T-helper 17 cell (primary cell): ENCODE measurements around the gene BNC1. TPM values are rescaled to one million over a fixed set of nuclear protein-coding genes. Genes with fewer than 3 reads are reported as not detected.
A peak's percentile ranks its signal among the peaks of the same experiment; 100 is the strongest.
"Not testable (repeated sequence)": the region's sequence is repeated elsewhere in the genome, so short reads cannot be mapped to it uniquely, and the experiment has no call there.

Experiments used
- ATAC-seq: fragments of 150-1000 bp; cut with Tn5 transposase; 2 replicates; pipeline ENCODE4 v1.10.0; 2021; ENCODE audit warnings: mild to moderate bottlenecking, moderate library complexity
- DNase-seq, 3 donors: peaks; one replicate each; pipeline versions ENCODE4 v3.0.0 to v3.0.0-alpha.2; 2020 to 2021
- H3K9me3 ChIP-seq: one replicate; pipeline ENCODE4 v1.7.0; 2013; ENCODE audit warnings: low read length, mild to moderate bottlenecking; ENCODE audit not compliant: control insufficient read depth, poor library complexity, severe bottlenecking
- H3K27ac Mint-ChIP-seq: one replicate; pipeline ENCODE4 v1.8.0; 2022; ENCODE audit warnings: mild to moderate bottlenecking, moderate library complexity, mixed read lengths
- H3K27me3 Mint-ChIP-seq: one replicate; pipeline ENCODE4 v1.8.0; 2022; ENCODE audit warnings: mixed read lengths
- H3K36me3 Mint-ChIP-seq: one replicate; pipeline ENCODE4 v1.8.0; 2022; ENCODE audit warnings: low read depth, mixed read lengths
- H3K4me1 Mint-ChIP-seq: one replicate; pipeline ENCODE4 v1.8.0; 2022; ENCODE audit warnings: mild to moderate bottlenecking, mixed read lengths
- H3K4me3 Mint-ChIP-seq: one replicate; pipeline ENCODE4 v1.8.0; 2022; ENCODE audit warnings: mild to moderate bottlenecking, moderate library complexity, mixed read lengths
- total RNA-seq, 4 donors: library from RNA in 2 of 4; stranded (reverse) in 2 of 4; gene quantifications; one replicate each; pipeline ENCODE4 v1.2.3 and lab custom pipeline; 2022 to 2026

The BNC1 gene
- total RNA-seq, 2 donors from 2014 or later, result not detected

GRCh38 chr15:83250781-83251180, 33.7 kb downstream of the BNC1 start:
- Mint-ChIP-seq H3K36me3 (no peaks in the 10 kb centered on the region), H3K4me3 (no peak overlapping the region), H3K27ac (no peak overlapping the region), H3K4me1 (no peaks in the 10 kb centered on the region), H3K27me3 (peaks cover 62% of the 10 kb centered on the region)
- H3K9me3 ChIP-seq, result no peaks in the 10 kb centered on the region
- ATAC-seq (no peak), DNase-seq (no peak)

DNA sequence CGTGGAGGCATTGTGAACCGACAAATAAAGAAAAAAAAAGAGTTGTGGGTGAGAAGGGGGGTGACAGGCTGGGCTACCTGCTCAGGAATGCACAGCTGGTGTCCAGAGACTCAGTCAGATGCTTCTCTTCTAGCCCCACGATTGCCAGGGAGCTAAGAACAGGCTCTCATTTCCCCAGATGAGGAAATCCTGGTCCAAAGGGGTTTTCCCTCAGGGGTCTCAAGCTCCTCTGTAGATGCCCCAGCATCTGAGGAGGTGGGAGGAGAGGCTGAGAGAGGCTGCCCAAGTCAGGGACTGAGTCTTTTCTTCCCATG, 35.5 kb downstream of the BNC1 start:
- ATAC-seq (no peak), DNase-seq (no peak)
- peaks cover 54% of the 10 kb centered on the region for H3K27me3 Mint-ChIP-seq
- H3K4me1 Mint-ChIP-seq, result no peaks in the 10 kb centered on the region
- H3K4me3 Mint-ChIP-seq, result no peak overlapping the region
- no peaks in the 10 kb centered on the region for H3K36me3 Mint-ChIP-seq
- H3K9me3 ChIP-seq, result no peaks in the 10 kb centered on the region
- no peak overlapping the region for H3K27ac Mint-ChIP-seq

DNA sequence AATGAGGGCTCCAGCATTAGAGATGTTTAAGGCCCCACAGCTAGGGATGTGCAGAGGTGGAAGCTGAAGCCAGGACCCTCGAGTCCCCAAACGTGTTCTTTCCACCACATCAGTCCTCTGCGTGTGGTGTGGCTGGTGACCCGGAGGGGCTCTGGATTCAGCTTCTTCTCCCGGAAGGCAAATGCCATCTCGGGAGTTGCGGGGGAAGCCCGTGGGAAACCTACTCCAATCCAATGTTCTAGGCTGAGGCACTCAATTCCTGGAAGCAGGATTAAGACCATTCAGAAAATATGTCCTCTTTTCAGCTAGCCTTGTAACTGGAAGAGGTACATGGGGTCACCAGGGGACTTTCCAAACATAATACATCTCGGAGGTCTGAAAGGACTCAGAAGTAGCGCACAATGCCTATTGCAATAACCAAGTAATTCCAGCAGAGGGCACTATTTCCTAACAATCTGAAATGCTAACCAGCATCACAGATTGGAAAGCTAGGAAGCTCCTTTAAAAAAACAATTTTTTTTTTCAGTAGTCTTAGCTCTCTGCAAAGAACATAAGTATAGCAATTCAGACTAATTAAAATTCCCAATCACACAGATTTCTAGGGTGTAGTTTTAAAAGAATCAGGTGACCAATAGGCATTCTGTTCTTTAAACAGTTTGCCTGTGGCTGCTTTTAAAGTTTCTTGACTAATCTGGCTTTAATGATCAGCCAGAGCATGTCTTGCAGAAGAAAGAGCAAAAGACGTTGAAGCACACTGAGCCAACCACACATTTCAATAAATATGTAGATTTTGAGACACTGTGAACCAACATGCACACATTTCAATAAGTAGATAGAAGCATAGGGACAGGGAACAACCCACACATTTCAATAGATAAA, 36.1 kb downstream of the BNC1 start:
- Mint-ChIP-seq H3K4me1 (no peaks in the 10 kb centered on the region), H3K27me3 (peaks cover 54% of the 10 kb centered on the region), H3K36me3 (no peaks in the 10 kb centered on the region), H3K4me3 (no peak overlapping the region), H3K27ac (no peak overlapping the region)
- DNase-seq (no peak), ATAC-seq (peak; percentile 46)
- H3K9me3 ChIP-seq, result no peaks in the 10 kb centered on the region

DNA sequence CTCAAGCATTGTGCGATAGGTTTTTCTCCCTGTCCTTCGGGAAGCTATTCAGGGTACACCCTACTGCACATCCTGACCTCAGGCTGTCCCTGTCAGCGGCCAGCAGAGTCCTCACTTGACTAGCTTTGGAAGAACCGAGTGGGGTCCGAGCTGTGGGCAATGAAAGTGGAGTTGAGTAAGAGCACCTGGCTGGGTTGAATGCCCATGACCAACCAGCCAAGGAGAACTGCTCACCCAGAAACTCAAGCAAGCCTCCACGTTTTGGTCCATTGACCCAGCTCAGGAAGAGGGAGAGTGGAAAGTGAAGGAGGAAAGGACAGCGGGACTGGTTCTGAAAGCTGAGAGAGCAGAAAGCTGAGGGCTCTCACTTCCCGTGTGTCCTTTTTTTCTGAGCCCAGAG, 40.8 kb downstream of the BNC1 start:
- no peaks in the 10 kb centered on the region for H3K9me3 ChIP-seq
- Mint-ChIP-seq H3K36me3 (no peaks in the 10 kb centered on the region), H3K4me1 (no peaks in the 10 kb centered on the region), H3K27me3 (peaks cover 30% of the 10 kb centered on the region), H3K27ac (no peak overlapping the region), H3K4me3 (no peak overlapping the region)
- DNase-seq (no peak), ATAC-seq (no peak)

- no peak for ATAC-seq
- Mint-ChIP-seq H3K4me1 (no peaks in the 10 kb centered on the region), H3K27me3 (no peaks in the 10 kb centered on the region), H3K36me3 (no peaks in the 10 kb centered on the region), H3K4me3 (no peak overlapping the region), H3K27ac (no peak overlapping the region)
- H3K9me3 ChIP-seq, result no peaks in the 10 kb centered on the region
- DNase-seq, result no peak
Observed at GRCh38 chr15:83230242-83230641, 54.2 kb downstream of the BNC1 start.

DNA sequence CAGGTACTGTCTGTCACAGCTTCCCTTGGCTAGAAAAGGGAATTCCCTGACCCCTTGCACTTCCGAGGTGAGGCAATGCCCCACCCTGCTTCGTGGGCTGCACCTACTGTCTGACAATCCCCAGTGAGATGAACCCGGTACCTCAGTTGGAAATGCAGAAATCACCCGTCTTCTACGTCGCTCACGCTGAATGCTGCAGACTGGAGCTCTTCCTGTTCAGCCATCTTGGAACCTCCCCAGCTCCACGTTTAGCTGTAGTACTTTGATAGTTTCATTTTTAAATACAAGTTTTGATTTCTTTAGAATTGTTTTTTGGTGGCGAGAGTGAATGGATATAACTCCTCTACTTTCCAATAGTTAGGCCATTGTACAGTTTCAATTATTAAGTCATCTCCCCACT, 59.0 kb downstream of the BNC1 start:
- Mint-ChIP-seq H3K36me3 (no peaks in the 10 kb centered on the region), H3K27me3 (no peaks in the 10 kb centered on the region), H3K27ac (no peak overlapping the region), H3K4me1 (no peaks in the 10 kb centered on the region), H3K4me3 (peak overlapping the region; percentile 7)
- ATAC-seq (no peak), DNase-seq (no peak)
- no peaks in the 10 kb centered on the region for H3K9me3 ChIP-seq

- DNase-seq, H3K4me3 Mint-ChIP-seq, H3K9me3 ChIP-seq, H3K4me1 Mint-ChIP-seq, ATAC-seq, H3K36me3 Mint-ChIP-seq, H3K27ac Mint-ChIP-seq: not testable (repeated sequence)
- peaks cover 14% of the 10 kb centered on the region for H3K27me3 Mint-ChIP-seq
Observed at GRCh38 chr15:83221781-83222180, 62.7 kb downstream of the BNC1 start.

DNA sequence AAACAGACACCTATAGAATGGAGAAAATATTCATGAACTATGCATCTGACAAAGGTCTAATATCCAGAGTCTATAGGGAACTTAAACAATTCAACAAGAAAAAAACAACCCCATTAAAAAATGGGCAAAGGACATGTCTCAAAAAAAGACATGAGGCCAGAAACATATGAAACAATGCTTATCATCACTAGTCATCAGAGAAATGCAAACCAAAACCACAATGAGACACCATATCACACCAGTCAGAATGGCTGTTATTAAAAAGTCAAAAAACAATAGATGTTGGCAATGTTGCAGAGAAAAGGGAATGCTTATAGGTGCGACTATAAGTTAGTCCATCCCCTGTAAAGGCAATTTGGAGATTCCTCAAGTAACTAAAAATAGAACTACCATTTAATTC, 65.4 kb downstream of the BNC1 start:
- H3K4me3 Mint-ChIP-seq, result no peak overlapping the region
- ATAC-seq (no peak), DNase-seq (no peak)
- H3K27ac Mint-ChIP-seq, result no peak overlapping the region
- H3K27me3 Mint-ChIP-seq, result peaks cover 23% of the 10 kb centered on the region
- H3K36me3 Mint-ChIP-seq, result no peaks in the 10 kb centered on the region
- no peaks in the 10 kb centered on the region for H3K9me3 ChIP-seq
- H3K4me1 Mint-ChIP-seq, result peaks cover 3% of the 10 kb centered on the region

DNA sequence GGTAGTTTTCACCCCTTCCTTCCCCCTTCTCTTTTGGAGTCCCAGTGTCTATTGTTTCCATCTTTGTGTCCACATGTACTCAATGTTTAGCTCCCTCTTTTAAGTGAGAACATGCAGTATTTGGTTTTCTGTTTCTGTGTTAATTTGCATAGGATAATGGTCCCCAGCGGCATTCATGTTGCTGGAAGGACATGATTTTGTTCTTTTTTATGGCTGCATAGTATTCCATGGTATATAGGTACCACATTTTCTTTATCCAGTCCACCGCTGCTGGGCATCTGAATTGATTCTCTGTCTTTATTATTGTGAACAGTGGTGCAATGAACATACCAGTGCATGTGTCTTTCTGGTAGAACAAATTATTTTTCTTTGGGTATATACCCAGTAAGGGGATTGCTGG, 69.2 kb downstream of the BNC1 start:
- H3K27me3 Mint-ChIP-seq, result peaks cover 27% of the 10 kb centered on the region
- H3K36me3 Mint-ChIP-seq, result no peaks in the 10 kb centered on the region
- ATAC-seq, result no peak

GRCh38 chr15:83210619-83211018, 73.8 kb downstream of the BNC1 start:
- no peak overlapping the region for H3K4me3 Mint-ChIP-seq
- peaks cover 3% of the 10 kb centered on the region for H3K36me3 Mint-ChIP-seq

More for the DNA sequence above, 69.2 kb downstream of the BNC1 start:
- Mint-ChIP-seq H3K27ac (no peak overlapping the region), H3K4me1 (peaks cover 3% of the 10 kb centered on the region), H3K4me3 (no peak overlapping the region)
- no peak for DNase-seq
- no peaks in the 10 kb centered on the region for H3K9me3 ChIP-seq

DNA sequence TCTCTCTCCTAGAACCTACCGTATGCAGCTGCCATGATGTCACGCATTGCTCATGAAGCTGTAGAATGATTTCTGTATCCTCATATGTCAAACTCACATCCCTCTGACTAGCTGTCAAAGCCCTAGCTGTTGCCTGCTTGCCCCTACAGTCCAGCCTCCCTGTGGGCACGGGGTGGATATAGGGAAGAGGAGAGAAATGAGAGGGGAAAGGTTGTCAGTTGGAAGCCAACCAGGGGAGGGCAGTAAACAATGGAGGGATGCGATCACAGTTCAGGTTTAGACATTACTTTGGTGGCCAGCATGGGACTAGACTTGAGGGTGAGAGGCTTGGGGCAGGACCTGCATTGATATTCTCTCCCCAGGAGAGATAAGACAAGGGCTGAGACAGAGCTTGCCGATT, 75.1 kb downstream of the BNC1 start:
- H3K9me3 ChIP-seq, result no peaks in the 10 kb centered on the region
- ATAC-seq (no peak), DNase-seq (no peak)
- peaks cover 9% of the 10 kb centered on the region for H3K4me1 Mint-ChIP-seq
- H3K27me3 Mint-ChIP-seq, result peaks cover 16% of the 10 kb centered on the region
- H3K27ac Mint-ChIP-seq, result no peak overlapping the region
- no peak overlapping the region for H3K4me3 Mint-ChIP-seq
- H3K36me3 Mint-ChIP-seq, result peaks cover 3% of the 10 kb centered on the region

More at GRCh38 chr15:83210619-83211018, 73.8 kb downstream of the BNC1 start:
- DNase-seq, result no peak
- Mint-ChIP-seq H3K27me3 (peaks cover 17% of the 10 kb centered on the region), H3K27ac (no peak overlapping the region), H3K4me1 (peaks cover 9% of the 10 kb centered on the region)
- no peak for ATAC-seq
- no peaks in the 10 kb centered on the region for H3K9me3 ChIP-seq

DNA sequence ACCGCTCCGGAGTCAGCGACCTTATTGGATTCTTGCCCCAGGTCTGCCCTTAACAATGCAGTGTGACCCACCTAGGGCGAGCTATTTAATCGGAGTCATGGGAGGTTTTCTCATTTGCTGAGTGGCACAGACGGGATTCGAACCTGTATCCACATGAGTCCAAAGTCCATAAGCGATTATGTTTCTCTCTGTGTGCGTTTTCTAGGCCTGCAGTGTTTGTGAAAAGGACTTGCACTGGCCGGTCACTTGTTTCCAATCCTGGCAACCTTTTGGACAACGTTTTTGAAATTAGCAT, 76.2 kb downstream of the BNC1 start:
- ATAC-seq (no peak), DNase-seq (no peak)
- peaks cover 3% of the 10 kb centered on the region for H3K36me3 Mint-ChIP-seq
- H3K4me1 Mint-ChIP-seq, result peaks cover 9% of the 10 kb centered on the region
- H3K27ac Mint-ChIP-seq, result no peak overlapping the region
- no peaks in the 10 kb centered on the region for H3K9me3 ChIP-seq
- peaks cover 9% of the 10 kb centered on the region for H3K27me3 Mint-ChIP-seq
- H3K4me3 Mint-ChIP-seq, result no peak overlapping the region

GRCh38 chr15:83207660-83208366, 76.7 kb downstream of the BNC1 start, which contains the start of gene HDGFL3:
TSS of gene HDGFL3 (minus strand) at chr15:83207823. CDS start at chr15:83207414, 409 bp downstream.
- H3K27ac Mint-ChIP-seq, result peak within 1 kb of the TSS; percentile 90

More at GRCh38 chr15:83207660-83208366, 76.7 kb downstream of the BNC1 start, which contains the start of gene HDGFL3:
- H3K27me3 Mint-ChIP-seq, result peaks cover 10% of the 10 kb centered on the region
- peak within 1 kb of the TSS; percentile 96 for H3K4me3 Mint-ChIP-seq
- peak; percentile 62 for ATAC-seq
- H3K9me3 ChIP-seq, result no peaks in the 10 kb centered on the region
- peaks cover 10% of the 10 kb centered on the region for H3K4me1 Mint-ChIP-seq
- H3K36me3 Mint-ChIP-seq, result peaks cover 3% of the 10 kb centered on the region
- DNase-seq, result peak in 2 of 3 donors; percentile 6 to 13
